Measurements from ENCODE around the gene TYW3.

- no peak for TF ChIP-seq REST (IDR thresholded peaks at IDR 0.05; ENCODE audit: low read depth)
- no peak for TF ChIP-seq EP300 (IDR thresholded peaks at IDR 0.05; ENCODE audit: borderline replicate concordance)
- no peak for TF ChIP-seq NFIC (IDR thresholded peaks at IDR 0.05)
- TF ChIP-seq CREB1 (IDR thresholded peaks at IDR 0.05; ENCODE audit: low read depth): no peak
- TF ChIP-seq ZBTB7A (IDR thresholded peaks at IDR 0.05; ENCODE audit: low read depth): no peak
- no peak for TF ChIP-seq TEAD4 (IDR thresholded peaks at IDR 0.05)
- TF ChIP-seq RAD21 (IDR thresholded peaks at IDR 0.05; ENCODE audit: low read depth): no peak
- TF ChIP-seq TAF1 (IDR thresholded peaks at IDR 0.05; ENCODE audit: low read depth): no peak
- TF ChIP-seq TCF12 (IDR thresholded peaks at IDR 0.05; ENCODE audit: low read depth): no peak
- no peak for TF ChIP-seq MAX (IDR thresholded peaks at IDR 0.05)
- TF ChIP-seq EGR1 (IDR thresholded peaks at IDR 0.05): no peak
- TF ChIP-seq FOXM1 (IDR thresholded peaks at IDR 0.05; ENCODE audit: borderline replicate concordance, low read depth): no peak
Measured at GRCh38 chr1:74775735-74776134, 42.8 kb downstream of the TYW3 start.

All from Ishikawa (cell line).